PFSK-1 (cell line): Measurements from ENCODE around the gene CERS6.

Source experiments
- FOXP2 ChIP-seq: optimal IDR thresholded peaks from 2 replicates; pipeline ENCODE3; 2011; ENCODE audit warnings: borderline replicate concordance, control low read depth, inconsistent platforms; ENCODE audit not compliant: insufficient read depth; ENCODE audit errors: extremely low read length, extremely low read depth
- POLR2AphosphoS5 ChIP-seq: IDR thresholded peaks from 2 replicates; pipeline ENCODE4 v1.6.1; 2012; ENCODE audit warnings: low read depth, mild to moderate bottlenecking, control low read depth, low read length, moderate library complexity
- SIN3A ChIP-seq: IDR thresholded peaks from 2 replicates; pipeline ENCODE4 v1.6.1; 2012; ENCODE audit warnings: mild to moderate bottlenecking, low read length, moderate library complexity, borderline replicate concordance; ENCODE audit not compliant: insufficient read depth
- TAF1 ChIP-seq: IDR thresholded peaks from 2 replicates; pipeline ENCODE4 v1.6.1; 2012; ENCODE audit warnings: low read length, control low read depth, borderline replicate concordance; ENCODE audit not compliant: insufficient read depth
- TF ChIP-seq, protein P1 (sequence below), 2 experiments: IDR thresholded peaks; 2 replicates each; pipeline versions ENCODE4 v1.6.1 to v1.8.0; 2011 to 2012; ENCODE audit warnings: low read depth in 2 of 2, low read length in 2 of 2, control low read depth in 1 of 2, inconsistent platforms in 1 of 2, mild to moderate bottlenecking in 1 of 2, moderate library complexity in 1 of 2; ENCODE audit not compliant: insufficient read depth in 1 of 2

CERS6 gene

DNA sequence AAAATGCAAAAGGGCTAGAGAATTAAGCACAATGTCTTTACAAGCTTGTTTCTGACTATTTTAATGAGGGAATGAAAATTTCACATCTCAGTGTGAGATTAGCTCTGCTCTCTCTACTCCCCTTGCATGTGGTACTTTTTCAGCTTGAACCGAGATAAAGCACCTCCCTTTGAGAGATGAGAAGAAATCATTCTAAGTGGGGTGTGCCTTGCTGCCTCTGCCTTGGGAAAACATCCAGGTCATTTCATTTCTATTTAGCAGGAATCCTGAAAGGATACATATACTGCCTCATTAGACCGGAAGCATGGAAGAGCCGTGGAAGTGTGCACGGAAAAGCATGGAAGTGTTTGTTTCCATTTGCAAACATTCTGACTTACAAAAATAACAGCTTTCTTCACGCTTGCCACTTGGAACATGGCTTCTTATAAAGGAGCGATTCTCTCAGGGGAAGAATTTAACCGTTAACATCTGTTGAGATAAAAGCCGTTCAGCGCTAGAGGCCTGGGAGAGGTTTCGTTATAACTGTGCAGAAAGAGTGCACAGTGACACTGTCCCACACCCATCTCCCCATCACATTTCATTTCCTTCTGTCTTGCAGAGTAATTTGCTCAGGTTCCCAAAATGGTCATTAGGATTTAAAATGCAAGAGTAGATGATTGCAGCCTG, 363.1 kb downstream of the CERS6 start:
- TF ChIP-seq POLR2AphosphoS5 (no peak), TAF1 (no peak), FOXP2 (no peak), SIN3A (no peak)
- TF ChIP-seq, protein P1, sequence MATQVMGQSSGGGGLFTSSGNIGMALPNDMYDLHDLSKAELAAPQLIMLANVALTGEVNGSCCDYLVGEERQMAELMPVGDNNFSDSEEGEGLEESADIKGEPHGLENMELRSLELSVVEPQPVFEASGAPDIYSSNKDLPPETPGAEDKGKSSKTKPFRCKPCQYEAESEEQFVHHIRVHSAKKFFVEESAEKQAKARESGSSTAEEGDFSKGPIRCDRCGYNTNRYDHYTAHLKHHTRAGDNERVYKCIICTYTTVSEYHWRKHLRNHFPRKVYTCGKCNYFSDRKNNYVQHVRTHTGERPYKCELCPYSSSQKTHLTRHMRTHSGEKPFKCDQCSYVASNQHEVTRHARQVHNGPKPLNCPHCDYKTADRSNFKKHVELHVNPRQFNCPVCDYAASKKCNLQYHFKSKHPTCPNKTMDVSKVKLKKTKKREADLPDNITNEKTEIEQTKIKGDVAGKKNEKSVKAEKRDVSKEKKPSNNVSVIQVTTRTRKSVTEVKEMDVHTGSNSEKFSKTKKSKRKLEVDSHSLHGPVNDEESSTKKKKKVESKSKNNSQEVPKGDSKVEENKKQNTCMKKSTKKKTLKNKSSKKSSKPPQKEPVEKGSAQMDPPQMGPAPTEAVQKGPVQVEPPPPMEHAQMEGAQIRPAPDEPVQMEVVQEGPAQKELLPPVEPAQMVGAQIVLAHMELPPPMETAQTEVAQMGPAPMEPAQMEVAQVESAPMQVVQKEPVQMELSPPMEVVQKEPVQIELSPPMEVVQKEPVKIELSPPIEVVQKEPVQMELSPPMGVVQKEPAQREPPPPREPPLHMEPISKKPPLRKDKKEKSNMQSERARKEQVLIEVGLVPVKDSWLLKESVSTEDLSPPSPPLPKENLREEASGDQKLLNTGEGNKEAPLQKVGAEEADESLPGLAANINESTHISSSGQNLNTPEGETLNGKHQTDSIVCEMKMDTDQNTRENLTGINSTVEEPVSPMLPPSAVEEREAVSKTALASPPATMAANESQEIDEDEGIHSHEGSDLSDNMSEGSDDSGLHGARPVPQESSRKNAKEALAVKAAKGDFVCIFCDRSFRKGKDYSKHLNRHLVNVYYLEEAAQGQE (IDR thresholded peaks at IDR 0.05; ENCODE audit: insufficient read depth in 1 of 2, low read depth in 2 of 2, low read length in 2 of 2), result no peak

DNA sequence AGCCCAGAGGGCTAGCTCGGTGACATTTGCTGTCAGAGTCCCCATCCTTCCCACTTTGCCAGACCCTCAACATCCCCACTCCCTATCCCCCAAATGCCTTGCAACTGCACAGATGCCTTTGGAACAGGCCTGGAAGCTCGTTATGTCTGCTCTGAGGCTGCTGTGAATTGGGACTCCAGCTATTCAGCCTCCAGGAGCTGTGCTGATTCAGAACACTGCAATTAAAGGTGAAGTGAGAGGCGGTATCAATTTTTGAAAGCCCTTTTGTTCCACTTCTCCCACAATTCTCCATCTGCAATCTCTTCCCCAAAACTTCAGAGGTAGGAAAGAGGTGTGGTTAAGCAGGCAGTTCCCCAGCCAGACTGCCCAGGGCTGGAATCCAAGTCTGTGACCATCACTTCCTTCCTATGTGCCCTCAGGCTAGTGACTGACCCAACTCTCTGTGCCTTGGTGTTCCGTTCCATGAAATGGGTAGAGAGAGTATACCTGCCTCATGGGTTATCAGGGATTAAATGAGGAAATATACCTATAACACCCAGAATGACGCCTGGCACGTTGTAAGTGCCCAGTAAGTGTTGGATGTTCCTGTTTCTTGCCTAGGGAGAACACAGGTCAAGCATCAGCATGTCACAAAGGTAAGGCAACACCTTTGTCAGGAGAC, 363.9 kb downstream of the CERS6 start:
- no peak for TF ChIP-seq FOXP2
- TF ChIP-seq POLR2AphosphoS5, result no peak
- TF ChIP-seq SIN3A, result no peak
- TF ChIP-seq TAF1, result no peak
- TF ChIP-seq, protein P1 (IDR thresholded peaks at IDR 0.05; ENCODE audit: insufficient read depth in 1 of 2, low read depth in 2 of 2, low read length in 2 of 2), result no peak

DNA sequence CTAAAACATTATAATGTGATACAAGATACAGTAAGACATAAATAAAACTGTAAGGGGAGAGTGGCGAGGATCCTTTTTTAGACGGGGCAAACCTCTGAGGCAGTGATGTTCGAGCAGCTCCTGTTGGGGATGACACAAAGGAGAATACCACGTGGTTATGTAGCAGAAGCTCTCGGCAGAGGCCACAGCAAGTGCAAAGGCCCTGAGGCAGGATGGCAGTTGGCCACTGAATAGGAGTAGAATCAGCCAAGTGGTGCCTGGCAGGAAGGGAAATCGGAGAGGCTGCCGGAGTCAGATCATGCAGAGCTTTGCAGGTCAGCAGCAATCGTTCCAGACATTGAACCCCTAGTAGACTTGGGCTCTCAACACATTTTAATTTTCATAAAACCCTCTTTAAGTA, 365.5 kb downstream of the CERS6 start:
- TF ChIP-seq POLR2AphosphoS5, result no peak
- TF ChIP-seq, protein P1 (IDR thresholded peaks at IDR 0.05; ENCODE audit: insufficient read depth in 1 of 2, low read depth in 2 of 2, low read length in 2 of 2), result no peak
- no peak for TF ChIP-seq FOXP2
- TF ChIP-seq TAF1, result no peak
- TF ChIP-seq SIN3A, result no peak

DNA sequence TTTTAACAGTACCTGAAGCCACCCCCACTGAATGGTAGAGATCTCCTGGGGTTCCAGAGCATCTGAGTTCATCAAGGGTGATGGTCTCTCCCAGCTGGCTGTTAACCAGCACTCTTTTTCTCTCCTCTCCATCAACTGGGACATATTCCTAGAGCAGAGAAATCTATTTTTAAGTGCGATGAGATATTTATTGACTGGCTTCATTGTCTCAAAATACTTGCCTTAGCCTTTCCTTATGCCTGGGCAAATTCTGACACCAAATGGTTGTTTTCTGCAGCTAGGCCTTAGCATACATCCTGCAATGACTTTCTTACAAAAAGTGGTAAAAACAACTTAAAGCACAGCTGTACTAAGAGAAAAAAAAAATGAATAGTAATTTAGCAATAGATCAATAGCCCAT, 365.9 kb downstream of the CERS6 start:
- TF ChIP-seq POLR2AphosphoS5 (no peak), TAF1 (no peak), FOXP2 (no peak), SIN3A (no peak)
- TF ChIP-seq, protein P1 (IDR thresholded peaks at IDR 0.05; ENCODE audit: insufficient read depth in 1 of 2, low read depth in 2 of 2, low read length in 2 of 2), result no peak
